ENCODE results near the gene MYO18A.
"Not testable (repeated sequence)": the region's sequence is repeated elsewhere in the genome, so short reads cannot be mapped to it uniquely, and the experiment has no call there.

Gene MYO18A

GRCh38 chr17:29195465-29196081 is 15.4 kb upstream of the MYO18A start:
- peak; percentile 49 for DNase-seq

GRCh38 chr17:29194669-29195068 is 14.5 kb upstream of the MYO18A start:
- DNase-seq: no peak

GRCh38 chr17:29193146-29193545 is 12.9 kb upstream of the MYO18A start:
- no peak for DNase-seq

- no peak for DNase-seq
These were observed 10.5 kb upstream of the MYO18A start for GRCh38 chr17:29190592-29191207.

- no peak for DNase-seq
These were observed 9.8 kb upstream of the MYO18A start for GRCh38 chr17:29190039-29190438.

GRCh38 chr17:29189355-29189754 is 9.2 kb upstream of the MYO18A start:
- DNase-seq: no peak

- DNase-seq: no peak
These were observed 1.0 kb upstream of the MYO18A start for GRCh38 chr17:29181226-29181625.

- DNase-seq: no peak
These were observed 576 bp upstream of the MYO18A start for GRCh38 chr17:29180788-29181160.

- DNase-seq: no peak
These were observed 765 bp downstream of the MYO18A start for GRCh38 chr17:29179232-29180033.

GRCh38 chr17:29178750-29179231 is 1.4 kb downstream of the MYO18A start:
- no peak for DNase-seq

- no peak for DNase-seq
These were observed 2.1 kb downstream of the MYO18A start for GRCh38 chr17:29177871-29178749.

- DNase-seq: no peak
These were observed 2.7 kb downstream of the MYO18A start for GRCh38 chr17:29177541-29177870.

GRCh38 chr17:29176558-29177351 is 3.4 kb downstream of the MYO18A start:
- DNase-seq: no peak

GRCh38 chr17:29175349-29175748 is 4.8 kb downstream of the MYO18A start:
- DNase-seq: no peak

- no peak for DNase-seq
These were observed 7.6 kb downstream of the MYO18A start for GRCh38 chr17:29172589-29172988.

- DNase-seq: no peak
These were observed 9.5 kb downstream of the MYO18A start for GRCh38 chr17:29170682-29171081.

- no peak for DNase-seq
These were observed 10.2 kb downstream of the MYO18A start for GRCh38 chr17:29169806-29170591.

GRCh38 chr17:29168759-29169126 is 11.5 kb downstream of the MYO18A start:
- DNase-seq: not testable (repeated sequence)

GRCh38 chr17:29168079-29168758 is 12.0 kb downstream of the MYO18A start:
- DNase-seq: no peak

GRCh38 chr17:29167393-29168078 is 12.7 kb downstream of the MYO18A start:
- DNase-seq: no peak
